A549 (cell line): ENCODE measurements around the gene PTPRG. TPM values are rescaled to one million over a fixed set of nuclear protein-coding genes. Genes with fewer than 3 reads are reported as not detected.

ENCODE experiments used
- ATAC-seq, 2 experiments: fragments of 200-7000 bp in 1 of 2; fragments of >200 bp in 1 of 2; cut with Nextera tagmentation in 1 of 2; cut with Tn5 transposase in 1 of 2; 3 replicates each; pipeline versions ENCODE4 v1.8.0 to v1.9.1; 2018 to 2020; ENCODE audit warnings: mild to moderate bottlenecking in 1 of 2, moderate library complexity in 1 of 2
- CTCF ChIA-PET: fragments of 300-600 bp; sonication (Branson Sonifier 250); formaldehyde crosslinking; extraction: SDS; loops from one replicate; lab custom pipeline; 2021; ENCODE audit warnings: antibody characterized with exemption, inconsistent platforms; lab: Yijun Ruan, JAX
- POLR2A ChIA-PET: fragments of 350-600 bp; formaldehyde crosslinking; extraction: SDS; loops from one replicate; lab custom pipeline; 2021; ENCODE audit warnings: antibody characterized with exemption, inconsistent platforms; lab: Yijun Ruan, JAX
- DNase-seq, 2 experiments: peaks; one replicate each; pipeline versions ENCODE4 v3.0.0 to v3.0.0-alpha.2; 2011 to 2016; ENCODE audit warnings: low read depth in 1 of 2, low spot score in 1 of 2
- FAIRE-seq: peaks from 2 replicates; lab custom pipeline; 2011; peaks lifted over from hg19 to GRCh38; lab: Jason Lieb, UNC
- H3K27ac ChIP-seq, 2 experiments: fragments of >200 bp; sonication (Bioruptor Twin); formaldehyde crosslinking; 3 replicates each; pipeline ENCODE4 v1.5.1; 2016 to 2017
- H3K4me1 ChIP-seq: fragments of >200 bp; sonication (Bioruptor Twin); formaldehyde crosslinking; 3 replicates; pipeline ENCODE4 v1.6.1; 2016
- H3K4me2 ChIP-seq: fragments of >200 bp; sonication (Bioruptor Twin); formaldehyde crosslinking; 3 replicates; pipeline ENCODE4 v1.6.1; 2016
- H3K4me3 ChIP-seq: fragments of >200 bp; sonication (Bioruptor Twin); formaldehyde crosslinking; 3 replicates; pipeline ENCODE4 v1.5.1; 2016
- H3K9me3 ChIP-seq: fragments of >200 bp; sonication (Bioruptor Twin); formaldehyde crosslinking; 3 replicates; pipeline ENCODE4 v1.6.1; 2016
- CBX2 ChIP-seq: fragments of 200-600 bp; sonication (generic); IDR thresholded peaks from 2 replicates; pipeline ENCODE4 v1.6.1; 2016; ENCODE audit warnings: low read depth, mild to moderate bottlenecking, borderline replicate concordance
- CHD2 ChIP-seq: fragments of 150-350 bp; IDR thresholded peaks from 2 replicates; pipeline ENCODE4 v1.6.1; 2014; ENCODE audit warnings: low read length; ENCODE audit not compliant: partially characterized antibody
- EHF ChIP-seq: fragments of 250-450 bp; sonication (Bioruptor Pico); IDR thresholded peaks from 2 replicates; pipeline ENCODE4 v1.5.0; 2020; ENCODE audit warnings: mild to moderate bottlenecking
- EHMT2 ChIP-seq: fragments of 200-600 bp; sonication (generic); IDR thresholded peaks from 2 replicates; pipeline ENCODE4 v1.6.1; 2016; ENCODE audit warnings: antibody characterized with exemption, low read depth, mild to moderate bottlenecking, moderate library complexity
- ESRRA ChIP-seq: fragments of 150-350 bp; IDR thresholded peaks from 2 replicates; pipeline ENCODE4 v1.6.1; 2014; ENCODE audit warnings: mild to moderate bottlenecking, low read length, borderline replicate concordance
- FOSB ChIP-seq: fragments of 250-450 bp; sonication (Bioruptor Pico); IDR thresholded peaks from 2 replicates; pipeline ENCODE4 v1.5.0; 2020; ENCODE audit warnings: mild to moderate bottlenecking, moderate library complexity
- GATA3 ChIP-seq: IDR thresholded peaks from 2 replicates; pipeline ENCODE4 v1.6.1; 2012; ENCODE audit warnings: borderline replicate concordance
- HDAC2 ChIP-seq: fragments of 200-600 bp; sonication (generic); IDR thresholded peaks from 2 replicates; pipeline ENCODE4 v1.6.1; 2016
- HEYL ChIP-seq: fragments of 250-450 bp; sonication (Bioruptor Pico); IDR thresholded peaks from 2 replicates; pipeline ENCODE4 v1.8.0; 2021; ENCODE audit warnings: mild to moderate bottlenecking, moderate library complexity
- HOXA7 ChIP-seq: fragments of 250-450 bp; sonication (Bioruptor Pico); IDR thresholded peaks from 2 replicates; pipeline ENCODE4 v1.5.0; 2020; ENCODE audit warnings: mild to moderate bottlenecking, moderate library complexity
- HOXB5 ChIP-seq: fragments of 250-450 bp; sonication (Bioruptor Pico); IDR thresholded peaks from 2 replicates; pipeline ENCODE4 v1.5.0; 2020; ENCODE audit warnings: mild to moderate bottlenecking, moderate library complexity
- JUN ChIP-seq, 2 experiments: fragments of >200 bp; sonication (Bioruptor Twin); formaldehyde crosslinking; IDR thresholded peaks; 2 replicates in 1 of 2; 3 replicates in 1 of 2; pipeline ENCODE4 v1.6.1; 2016 to 2017
- MYC ChIP-seq: IDR thresholded peaks from 2 replicates; pipeline ENCODE4 v1.6.1; 2012; ENCODE audit warnings: mild to moderate bottlenecking, inconsistent platforms, low read length, improper control_type of control experiment, borderline replicate concordance
- NR3C1 ChIP-seq: fragments of >200 bp; sonication (Bioruptor Twin); formaldehyde crosslinking; IDR thresholded peaks from 3 replicates; pipeline ENCODE4 v1.6.1; 2017
- POLR2A ChIP-seq: IDR thresholded peaks from 2 replicates; pipeline ENCODE4 v1.6.1; 2012; ENCODE audit warnings: mild to moderate bottlenecking, low read length
- POLR2AphosphoS2 ChIP-seq: conservative IDR thresholded peaks from 2 replicates; pipeline ENCODE4 v1.6.1; 2012; ENCODE audit warnings: low read length, improper control_type of control experiment, inconsistent platforms
- RARB ChIP-seq: fragments of 250-450 bp; sonication (Bioruptor Pico); IDR thresholded peaks from 2 replicates; pipeline ENCODE4 v1.8.0; 2021; ENCODE audit warnings: mild to moderate bottlenecking, moderate library complexity
- RFX5 ChIP-seq: fragments of 450-650 bp; IDR thresholded peaks from 2 replicates; pipeline ENCODE4 v1.7.1; 2014; ENCODE audit warnings: antibody characterized with exemption, mild to moderate bottlenecking, moderate library complexity
- SMC3 ChIP-seq: fragments of >200 bp; sonication (Bioruptor Twin); formaldehyde crosslinking; IDR thresholded peaks from 3 replicates; pipeline ENCODE4 v1.6.1; 2018; ENCODE audit warnings: inconsistent platforms
- WGBS: methylation state at CpG from one replicate; pipeline ENCODE4 v1.1.6; 2017; ENCODE audit errors: missing lambda C conversion rate; 5-methylcytosine and 5-hydroxymethylcytosine counted together
- polyA plus RNA-seq, 4 experiments: library from polyadenylated mRNA; depleted of rRNA in 3 of 4; stranded (reverse); fragments of >200 nt; fragmentation: RNase III in 1 of 4; extraction: RNeasy Plus Mini Kit Qiagen cat#74134 plus additional on column Dnase treatment in 1 of 4; gene quantifications; 2 replicates in 3 of 4; 3 replicates in 1 of 4; pipeline ENCODE4 v1.2.3, GENCODE V29; 2011 to 2017
- TF ChIP-seq, protein P1 (sequence below): IDR thresholded peaks from 2 replicates; pipeline ENCODE4 v1.6.1; 2012
- TF ChIP-seq, protein P2 (sequence below): fragments of 250-450 bp; sonication (Bioruptor Pico); IDR thresholded peaks from 2 replicates; pipeline ENCODE4 v1.5.0; 2020; ENCODE audit warnings: low read depth, mild to moderate bottlenecking, moderate library complexity
- TF ChIP-seq, protein P3 (sequence below): fragments of >200 bp; sonication (Bioruptor Twin); formaldehyde crosslinking; IDR thresholded peaks from 2 replicates; pipeline ENCODE4 v1.6.1; 2016
- TF ChIP-seq, protein P4 (sequence below): fragments of 200-600 bp; sonication (generic); IDR thresholded peaks from 2 replicates; pipeline ENCODE4 v1.6.1; 2016; ENCODE audit warnings: antibody characterized with exemption, mild to moderate bottlenecking, moderate library complexity
- TF ChIP-seq, protein P5 (sequence below): fragments of >200 bp; sonication (Bioruptor Twin); formaldehyde crosslinking; IDR thresholded peaks from 3 replicates; pipeline ENCODE4 v1.5.1; 2016

PTPRG gene
- polyA plus RNA-seq, 2 of the 4 experiments (the other 2 are of a cell fraction) = 4.5 to 4.8 TPM

DNA sequence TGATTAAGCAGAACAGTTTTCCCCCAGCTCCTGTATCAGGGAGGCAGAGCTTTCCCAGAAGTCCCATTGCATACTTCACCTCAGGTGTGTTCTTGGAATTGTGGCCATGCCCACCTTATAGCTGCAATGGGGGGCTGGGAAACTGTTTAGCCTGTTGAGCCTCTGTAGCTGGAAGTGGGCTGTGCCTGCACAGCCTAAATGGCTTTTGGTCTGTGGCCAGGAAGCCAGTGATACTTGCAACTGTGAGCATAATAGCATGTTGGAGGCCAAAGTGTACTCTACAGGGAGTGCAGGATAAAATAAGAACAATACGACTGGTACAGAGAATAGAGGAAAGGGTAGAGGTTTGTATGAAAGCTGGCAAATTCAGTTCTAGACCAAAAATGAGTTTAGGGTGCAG is 248.5 kb downstream of the PTPRG start:
- no peak overlapping the region for H3K4me2 ChIP-seq
- CTCF ChIA-PET = no interaction called here
- H3K9me3 ChIP-seq = no peaks in the 10 kb centered on the region
- no peak for FAIRE-seq
- no peak overlapping the region for H3K27ac ChIP-seq
- ATAC-seq = no peak
- H3K4me3 ChIP-seq = no peak overlapping the region
- POLR2A ChIA-PET = no interaction called here
- DNase-seq = no peak
- WGBS = 18% methylated on average over 1 of the region's 1 CpG
- TF ChIP-seq, protein P1, sequence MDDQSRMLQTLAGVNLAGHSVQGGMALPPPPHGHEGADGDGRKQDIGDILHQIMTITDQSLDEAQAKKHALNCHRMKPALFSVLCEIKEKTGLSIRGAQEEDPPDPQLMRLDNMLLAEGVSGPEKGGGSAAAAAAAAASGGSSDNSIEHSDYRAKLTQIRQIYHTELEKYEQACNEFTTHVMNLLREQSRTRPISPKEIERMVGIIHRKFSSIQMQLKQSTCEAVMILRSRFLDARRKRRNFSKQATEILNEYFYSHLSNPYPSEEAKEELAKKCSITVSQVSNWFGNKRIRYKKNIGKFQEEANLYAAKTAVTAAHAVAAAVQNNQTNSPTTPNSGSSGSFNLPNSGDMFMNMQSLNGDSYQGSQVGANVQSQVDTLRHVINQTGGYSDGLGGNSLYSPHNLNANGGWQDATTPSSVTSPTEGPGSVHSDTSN = no peak
- TF ChIP-seq, protein P2, sequence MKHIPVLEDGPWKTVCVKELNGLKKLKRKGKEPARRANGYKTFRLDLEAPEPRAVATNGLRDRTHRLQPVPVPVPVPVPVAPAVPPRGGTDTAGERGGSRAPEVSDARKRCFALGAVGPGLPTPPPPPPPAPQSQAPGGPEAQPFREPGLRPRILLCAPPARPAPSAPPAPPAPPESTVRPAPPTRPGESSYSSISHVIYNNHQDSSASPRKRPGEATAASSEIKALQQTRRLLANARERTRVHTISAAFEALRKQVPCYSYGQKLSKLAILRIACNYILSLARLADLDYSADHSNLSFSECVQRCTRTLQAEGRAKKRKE (CRISPR knock-in tag) = no peak
- TF ChIP-seq CBX2 (no peak), NR3C1 (no peak), POLR2AphosphoS2 (no peak), SMC3 (no peak), EHF (CRISPR knock-in tag) (no peak), CHD2 (no peak), HOXA7 (no peak), RARB (CRISPR knock-in tag) (no peak), EHMT2 (no peak), FOSB (CRISPR knock-in tag) (no peak), HOXB5 (CRISPR knock-in tag) (no peak), MYC (no peak), GATA3 (no peak), ESRRA (no peak)
- TF ChIP-seq, protein P3, sequence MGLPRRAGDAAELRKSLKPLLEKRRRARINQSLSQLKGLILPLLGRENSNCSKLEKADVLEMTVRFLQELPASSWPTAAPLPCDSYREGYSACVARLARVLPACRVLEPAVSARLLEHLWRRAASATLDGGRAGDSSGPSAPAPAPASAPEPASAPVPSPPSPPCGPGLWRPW = no peak
- TF ChIP-seq, protein P4, sequence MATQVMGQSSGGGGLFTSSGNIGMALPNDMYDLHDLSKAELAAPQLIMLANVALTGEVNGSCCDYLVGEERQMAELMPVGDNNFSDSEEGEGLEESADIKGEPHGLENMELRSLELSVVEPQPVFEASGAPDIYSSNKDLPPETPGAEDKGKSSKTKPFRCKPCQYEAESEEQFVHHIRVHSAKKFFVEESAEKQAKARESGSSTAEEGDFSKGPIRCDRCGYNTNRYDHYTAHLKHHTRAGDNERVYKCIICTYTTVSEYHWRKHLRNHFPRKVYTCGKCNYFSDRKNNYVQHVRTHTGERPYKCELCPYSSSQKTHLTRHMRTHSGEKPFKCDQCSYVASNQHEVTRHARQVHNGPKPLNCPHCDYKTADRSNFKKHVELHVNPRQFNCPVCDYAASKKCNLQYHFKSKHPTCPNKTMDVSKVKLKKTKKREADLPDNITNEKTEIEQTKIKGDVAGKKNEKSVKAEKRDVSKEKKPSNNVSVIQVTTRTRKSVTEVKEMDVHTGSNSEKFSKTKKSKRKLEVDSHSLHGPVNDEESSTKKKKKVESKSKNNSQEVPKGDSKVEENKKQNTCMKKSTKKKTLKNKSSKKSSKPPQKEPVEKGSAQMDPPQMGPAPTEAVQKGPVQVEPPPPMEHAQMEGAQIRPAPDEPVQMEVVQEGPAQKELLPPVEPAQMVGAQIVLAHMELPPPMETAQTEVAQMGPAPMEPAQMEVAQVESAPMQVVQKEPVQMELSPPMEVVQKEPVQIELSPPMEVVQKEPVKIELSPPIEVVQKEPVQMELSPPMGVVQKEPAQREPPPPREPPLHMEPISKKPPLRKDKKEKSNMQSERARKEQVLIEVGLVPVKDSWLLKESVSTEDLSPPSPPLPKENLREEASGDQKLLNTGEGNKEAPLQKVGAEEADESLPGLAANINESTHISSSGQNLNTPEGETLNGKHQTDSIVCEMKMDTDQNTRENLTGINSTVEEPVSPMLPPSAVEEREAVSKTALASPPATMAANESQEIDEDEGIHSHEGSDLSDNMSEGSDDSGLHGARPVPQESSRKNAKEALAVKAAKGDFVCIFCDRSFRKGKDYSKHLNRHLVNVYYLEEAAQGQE = no peak
- no peaks in the 10 kb centered on the region for H3K4me1 ChIP-seq

DNA sequence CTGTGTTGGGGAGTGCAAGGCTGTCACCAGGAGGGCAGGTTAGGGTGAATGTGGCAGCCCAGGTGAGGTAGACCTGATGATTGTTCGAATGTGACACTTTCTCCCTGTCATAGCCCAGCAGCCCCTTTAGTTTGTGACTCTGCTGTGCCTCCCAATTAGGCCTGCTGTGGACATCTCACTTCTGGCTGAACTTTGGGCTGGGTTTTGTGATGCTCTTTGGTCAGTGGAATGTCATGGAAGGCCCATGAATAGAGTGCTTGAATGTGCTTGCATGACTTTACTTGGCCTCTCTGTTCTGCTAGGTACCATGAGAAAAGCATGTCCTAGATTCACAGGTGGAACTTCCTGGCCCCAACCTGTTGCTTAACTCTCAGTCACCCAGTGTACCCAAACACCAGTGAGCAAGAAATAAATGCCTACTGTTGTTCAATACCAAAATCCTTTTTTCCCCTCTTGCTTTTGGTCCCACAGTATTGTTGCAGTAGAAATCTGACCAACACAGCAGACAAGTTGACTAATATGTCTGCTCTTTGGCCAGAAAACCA is 249.7 kb downstream of the PTPRG start:
- ChIA-PET POLR2A (no interaction called here), CTCF (no interaction called here)
- no peak overlapping the region for H3K4me3 ChIP-seq
- WGBS = 0% methylated on average over 1 of the region's 1 CpG
- ATAC-seq = no peak
- DNase-seq = no peak
- no peak overlapping the region for H3K4me2 ChIP-seq
- no peak overlapping the region for H3K27ac ChIP-seq
- no peaks in the 10 kb centered on the region for H3K4me1 ChIP-seq
- no peak for FAIRE-seq
- H3K9me3 ChIP-seq = no peaks in the 10 kb centered on the region
- TF ChIP-seq POLR2A = no peak
- no peak for TF ChIP-seq HOXB5 (CRISPR knock-in tag)
- no peak for TF ChIP-seq JUN (IDR thresholded peaks at IDR 0.05)
- TF ChIP-seq HDAC2 = no peak
- TF ChIP-seq EHF (CRISPR knock-in tag) = no peak
- TF ChIP-seq, protein P5, sequence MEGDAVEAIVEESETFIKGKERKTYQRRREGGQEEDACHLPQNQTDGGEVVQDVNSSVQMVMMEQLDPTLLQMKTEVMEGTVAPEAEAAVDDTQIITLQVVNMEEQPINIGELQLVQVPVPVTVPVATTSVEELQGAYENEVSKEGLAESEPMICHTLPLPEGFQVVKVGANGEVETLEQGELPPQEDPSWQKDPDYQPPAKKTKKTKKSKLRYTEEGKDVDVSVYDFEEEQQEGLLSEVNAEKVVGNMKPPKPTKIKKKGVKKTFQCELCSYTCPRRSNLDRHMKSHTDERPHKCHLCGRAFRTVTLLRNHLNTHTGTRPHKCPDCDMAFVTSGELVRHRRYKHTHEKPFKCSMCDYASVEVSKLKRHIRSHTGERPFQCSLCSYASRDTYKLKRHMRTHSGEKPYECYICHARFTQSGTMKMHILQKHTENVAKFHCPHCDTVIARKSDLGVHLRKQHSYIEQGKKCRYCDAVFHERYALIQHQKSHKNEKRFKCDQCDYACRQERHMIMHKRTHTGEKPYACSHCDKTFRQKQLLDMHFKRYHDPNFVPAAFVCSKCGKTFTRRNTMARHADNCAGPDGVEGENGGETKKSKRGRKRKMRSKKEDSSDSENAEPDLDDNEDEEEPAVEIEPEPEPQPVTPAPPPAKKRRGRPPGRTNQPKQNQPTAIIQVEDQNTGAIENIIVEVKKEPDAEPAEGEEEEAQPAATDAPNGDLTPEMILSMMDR = no peak
- no peak for TF ChIP-seq HEYL (CRISPR knock-in tag)
- TF ChIP-seq RFX5 = no peak
